RWPE2 (cell line): ENCODE results near the gene ALS2CL.

Experiments used
- ATAC-seq: fragments of 200-7000 bp; cut with Tn5 transposase; 3 replicates; pipeline ENCODE4 v1.9.1; 2021; ENCODE audit warnings: low read depth
- DNase-seq: peaks from one replicate; pipeline ENCODE4 v3.0.0-alpha.2; 2020; ENCODE audit warnings: low spot score
- H3K27ac ChIP-seq: fragments of 450-650 bp; 2 replicates; pipeline ENCODE4 v1.5.1; 2017; ENCODE audit warnings: mild to moderate bottlenecking; ENCODE audit not compliant: poor library complexity, severe bottlenecking
- H3K27me3 ChIP-seq: fragments of 250-450 bp; sonication (Bioruptor Pico); 2 replicates; pipeline ENCODE4 v1.5.1; 2021; ENCODE audit warnings: mild to moderate bottlenecking, moderate library complexity; ENCODE audit not compliant: insufficient read depth, poor library complexity, severe bottlenecking
- H3K36me3 ChIP-seq: fragments of 250-450 bp; sonication (Bioruptor Pico); 2 replicates; pipeline ENCODE4 v1.5.1; 2020; ENCODE audit warnings: low read depth, mild to moderate bottlenecking, moderate library complexity
- H3K4me1 ChIP-seq: fragments of 250-450 bp; sonication (Bioruptor Pico); 2 replicates; pipeline ENCODE4 v1.5.1; 2021; ENCODE audit warnings: mild to moderate bottlenecking, moderate library complexity; ENCODE audit not compliant: insufficient read depth, poor library complexity, severe bottlenecking
- H3K4me3 ChIP-seq: fragments of 250-450 bp; sonication (Bioruptor Pico); 2 replicates; pipeline ENCODE4 v1.5.1; 2021; ENCODE audit warnings: mild to moderate bottlenecking, moderate library complexity; ENCODE audit not compliant: severe bottlenecking
- H3K9me3 ChIP-seq: fragments of 250-450 bp; sonication (Bioruptor Pico); 2 replicates; pipeline ENCODE4 v1.5.1; 2021; ENCODE audit warnings: mild to moderate bottlenecking, moderate library complexity; ENCODE audit not compliant: severe bottlenecking
- CTCF ChIP-seq: fragments of 450-650 bp; IDR thresholded peaks from one replicate; pipeline ENCODE4 v1.5.1; 2017; ENCODE audit warnings: mild to moderate bottlenecking, moderate library complexity; ENCODE audit not compliant: poor library complexity, severe bottlenecking

Gene ALS2CL

GRCh38 chr3:46619845-46620778, 73.4 kb downstream of the ALS2CL start:
- peaks cover 4% of the 10 kb centered on the region for H3K27me3 ChIP-seq

More at GRCh38 chr3:46619845-46620778, 73.4 kb downstream of the ALS2CL start:
- no peaks in the 10 kb centered on the region for H3K4me1 ChIP-seq
- no peak overlapping the region for H3K27ac ChIP-seq
- H3K9me3 ChIP-seq = no peaks in the 10 kb centered on the region
- TF ChIP-seq CTCF = no peak
- H3K36me3 ChIP-seq = no peaks in the 10 kb centered on the region
- DNase-seq (no peak), ATAC-seq (no peak)
- H3K4me3 ChIP-seq = no peak overlapping the region
